ENCODE data around the gene STARD8.

STARD8 gene

DNA sequence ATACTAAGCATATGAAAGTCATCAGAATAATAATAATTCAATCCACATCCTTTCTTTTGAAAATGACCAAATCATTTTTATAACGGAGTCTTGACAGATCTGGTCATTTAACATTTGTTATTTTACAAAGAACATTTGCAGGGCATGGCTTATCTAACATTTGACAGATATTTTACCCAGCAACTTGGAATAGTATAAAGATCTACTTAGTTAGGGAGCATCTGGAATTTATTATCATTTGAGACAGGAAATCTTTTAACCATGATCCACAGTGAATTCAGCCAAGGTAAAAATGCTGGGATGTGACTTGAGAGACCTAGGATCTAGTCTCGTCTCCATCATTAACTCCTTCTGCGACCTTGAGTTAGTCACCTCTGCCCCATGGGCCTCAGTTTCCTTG is 22.4 kb downstream of the STARD8 start:
- Histone ChIP-seq H3K4me3 (replicated peaks; ENCODE audit: insufficient read depth, low read length) (no peak overlapping the region), H3K27me3 (ENCODE audit: insufficient read depth, poor library complexity, severe bottlenecking) (no peaks in the 10 kb centered on the region), H3K27ac (replicated peaks) (no peak overlapping the region)
- DNase-seq (ENCODE audit: low read depth in 1 of 2, low spot score in 1 of 2), result no peak
- no peak for TF ChIP-seq GABPA (IDR thresholded peaks at IDR 0.05; ENCODE audit: low read depth)

DNA sequence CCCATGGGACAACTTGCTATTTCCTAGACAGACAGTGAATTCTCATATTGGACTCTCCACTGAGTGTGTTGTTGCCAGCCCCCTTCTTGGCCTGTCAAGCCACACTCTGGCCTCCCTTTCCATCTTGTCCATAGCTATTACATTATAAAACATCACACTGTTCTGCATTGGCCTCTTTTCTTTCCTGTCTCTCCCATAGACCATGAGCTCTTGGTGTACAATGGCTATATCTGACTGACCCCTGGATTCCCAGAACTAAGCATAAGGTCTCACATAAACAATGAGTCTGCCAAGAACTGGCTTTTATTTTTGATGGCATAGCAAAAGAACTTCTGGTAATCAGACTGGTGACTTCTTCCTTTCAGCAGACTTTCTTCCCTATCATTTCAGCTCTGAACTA is 23.8 kb downstream of the STARD8 start:
- no peaks in the 10 kb centered on the region for H3K27me3 ChIP-seq (ENCODE audit: insufficient read depth, poor library complexity, severe bottlenecking)
- no peak overlapping the region for H3K4me3 ChIP-seq (replicated peaks; ENCODE audit: insufficient read depth, low read length)
- no peak overlapping the region for H3K27ac ChIP-seq (replicated peaks)
- DNase-seq (ENCODE audit: low read depth in 1 of 2, low spot score in 1 of 2), result no peak
- TF ChIP-seq POLR2AphosphoS5 (IDR thresholded peaks at IDR 0.05; ENCODE audit: low read depth), result no peak
- TF ChIP-seq, protein P1, sequence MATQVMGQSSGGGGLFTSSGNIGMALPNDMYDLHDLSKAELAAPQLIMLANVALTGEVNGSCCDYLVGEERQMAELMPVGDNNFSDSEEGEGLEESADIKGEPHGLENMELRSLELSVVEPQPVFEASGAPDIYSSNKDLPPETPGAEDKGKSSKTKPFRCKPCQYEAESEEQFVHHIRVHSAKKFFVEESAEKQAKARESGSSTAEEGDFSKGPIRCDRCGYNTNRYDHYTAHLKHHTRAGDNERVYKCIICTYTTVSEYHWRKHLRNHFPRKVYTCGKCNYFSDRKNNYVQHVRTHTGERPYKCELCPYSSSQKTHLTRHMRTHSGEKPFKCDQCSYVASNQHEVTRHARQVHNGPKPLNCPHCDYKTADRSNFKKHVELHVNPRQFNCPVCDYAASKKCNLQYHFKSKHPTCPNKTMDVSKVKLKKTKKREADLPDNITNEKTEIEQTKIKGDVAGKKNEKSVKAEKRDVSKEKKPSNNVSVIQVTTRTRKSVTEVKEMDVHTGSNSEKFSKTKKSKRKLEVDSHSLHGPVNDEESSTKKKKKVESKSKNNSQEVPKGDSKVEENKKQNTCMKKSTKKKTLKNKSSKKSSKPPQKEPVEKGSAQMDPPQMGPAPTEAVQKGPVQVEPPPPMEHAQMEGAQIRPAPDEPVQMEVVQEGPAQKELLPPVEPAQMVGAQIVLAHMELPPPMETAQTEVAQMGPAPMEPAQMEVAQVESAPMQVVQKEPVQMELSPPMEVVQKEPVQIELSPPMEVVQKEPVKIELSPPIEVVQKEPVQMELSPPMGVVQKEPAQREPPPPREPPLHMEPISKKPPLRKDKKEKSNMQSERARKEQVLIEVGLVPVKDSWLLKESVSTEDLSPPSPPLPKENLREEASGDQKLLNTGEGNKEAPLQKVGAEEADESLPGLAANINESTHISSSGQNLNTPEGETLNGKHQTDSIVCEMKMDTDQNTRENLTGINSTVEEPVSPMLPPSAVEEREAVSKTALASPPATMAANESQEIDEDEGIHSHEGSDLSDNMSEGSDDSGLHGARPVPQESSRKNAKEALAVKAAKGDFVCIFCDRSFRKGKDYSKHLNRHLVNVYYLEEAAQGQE (IDR thresholded peaks at IDR 0.05; ENCODE audit: insufficient replicate concordance, low read depth), result no peak
- TF ChIP-seq SPI1 (IDR thresholded peaks at IDR 0.05; ENCODE audit: borderline replicate concordance, low read depth), result no peak
- TF ChIP-seq GABPA (IDR thresholded peaks at IDR 0.05; ENCODE audit: low read depth), result no peak
- TF ChIP-seq, protein P2, sequence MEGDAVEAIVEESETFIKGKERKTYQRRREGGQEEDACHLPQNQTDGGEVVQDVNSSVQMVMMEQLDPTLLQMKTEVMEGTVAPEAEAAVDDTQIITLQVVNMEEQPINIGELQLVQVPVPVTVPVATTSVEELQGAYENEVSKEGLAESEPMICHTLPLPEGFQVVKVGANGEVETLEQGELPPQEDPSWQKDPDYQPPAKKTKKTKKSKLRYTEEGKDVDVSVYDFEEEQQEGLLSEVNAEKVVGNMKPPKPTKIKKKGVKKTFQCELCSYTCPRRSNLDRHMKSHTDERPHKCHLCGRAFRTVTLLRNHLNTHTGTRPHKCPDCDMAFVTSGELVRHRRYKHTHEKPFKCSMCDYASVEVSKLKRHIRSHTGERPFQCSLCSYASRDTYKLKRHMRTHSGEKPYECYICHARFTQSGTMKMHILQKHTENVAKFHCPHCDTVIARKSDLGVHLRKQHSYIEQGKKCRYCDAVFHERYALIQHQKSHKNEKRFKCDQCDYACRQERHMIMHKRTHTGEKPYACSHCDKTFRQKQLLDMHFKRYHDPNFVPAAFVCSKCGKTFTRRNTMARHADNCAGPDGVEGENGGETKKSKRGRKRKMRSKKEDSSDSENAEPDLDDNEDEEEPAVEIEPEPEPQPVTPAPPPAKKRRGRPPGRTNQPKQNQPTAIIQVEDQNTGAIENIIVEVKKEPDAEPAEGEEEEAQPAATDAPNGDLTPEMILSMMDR (IDR thresholded peaks at IDR 0.05; ENCODE audit: insufficient read depth, low read length), result no peak

DNA sequence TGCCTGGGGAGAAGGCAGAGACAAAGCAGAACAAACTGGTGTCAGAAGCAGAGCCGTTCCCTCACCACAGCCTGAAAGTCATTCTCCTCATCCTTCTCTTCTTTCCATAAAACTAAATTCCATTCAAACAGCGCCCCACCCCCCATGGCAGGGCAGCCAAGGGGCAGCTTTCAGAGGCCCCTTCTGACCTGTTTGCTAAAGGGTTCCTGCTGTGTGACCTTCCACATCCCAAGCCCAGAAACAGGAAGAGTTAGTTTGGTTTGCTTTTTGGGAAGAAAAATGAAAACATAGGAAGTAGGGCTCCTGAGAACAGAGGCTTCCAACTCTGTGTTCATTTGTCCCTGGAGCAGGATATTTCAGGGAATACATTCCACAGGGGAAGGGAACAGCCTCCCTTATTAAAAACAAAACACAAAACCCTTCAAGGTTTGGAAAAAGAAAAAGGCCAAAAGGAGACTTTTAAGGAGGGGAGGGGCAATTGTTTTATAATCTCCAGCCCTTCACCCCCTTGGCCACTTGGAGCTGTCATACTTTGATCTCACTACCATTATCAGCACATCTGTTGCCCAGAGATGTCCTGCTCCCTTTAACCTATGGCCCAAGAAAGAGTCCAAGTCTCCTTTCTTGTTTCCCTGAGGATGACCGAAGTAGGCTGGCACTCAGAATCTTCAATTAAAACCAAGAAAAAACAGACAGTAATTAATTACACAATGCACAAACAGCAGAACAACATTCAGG is 25.3 kb downstream of the STARD8 start:
- no peaks in the 10 kb centered on the region for H3K27me3 ChIP-seq (ENCODE audit: insufficient read depth, poor library complexity, severe bottlenecking)
- no peak overlapping the region for H3K4me3 ChIP-seq (replicated peaks; ENCODE audit: insufficient read depth, low read length)
- H3K27ac ChIP-seq (replicated peaks), result no peak overlapping the region
- TF ChIP-seq, protein P2 (IDR thresholded peaks at IDR 0.05; ENCODE audit: insufficient read depth, low read length), result no peak
- TF ChIP-seq SPI1 (IDR thresholded peaks at IDR 0.05; ENCODE audit: borderline replicate concordance, low read depth) (no peak), POLR2AphosphoS5 (IDR thresholded peaks at IDR 0.05; ENCODE audit: low read depth) (no peak), GABPA (IDR thresholded peaks at IDR 0.05; ENCODE audit: low read depth) (no peak)
- TF ChIP-seq, protein P1 (IDR thresholded peaks at IDR 0.05; ENCODE audit: insufficient replicate concordance, low read depth), result no peak
- no peak for DNase-seq (ENCODE audit: low read depth in 1 of 2, low spot score in 1 of 2)

DNA sequence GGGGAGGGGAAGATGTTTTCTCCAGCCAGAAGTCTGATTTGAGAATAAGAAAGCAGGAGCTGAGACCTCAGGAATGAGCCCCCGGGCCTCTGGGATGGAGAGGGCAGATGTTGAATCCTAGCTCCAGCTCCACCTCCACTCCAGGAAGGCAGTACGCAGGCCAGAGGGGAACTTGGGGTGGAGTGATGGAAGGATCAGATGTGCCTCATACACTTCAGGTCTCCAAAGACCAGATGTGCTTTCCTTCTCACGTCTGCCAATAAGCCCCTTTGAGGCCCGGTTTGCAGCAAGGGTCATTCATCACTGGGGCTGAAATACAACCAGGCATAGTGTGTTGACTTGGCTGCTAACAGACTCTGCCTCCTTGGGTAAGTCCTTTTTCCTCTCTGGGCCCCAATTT is 28.1 kb downstream of the STARD8 start:
- no peaks in the 10 kb centered on the region for H3K27me3 ChIP-seq (ENCODE audit: insufficient read depth, poor library complexity, severe bottlenecking)

More for the DNA sequence above, 28.1 kb downstream of the STARD8 start:
- H3K4me3 ChIP-seq (replicated peaks; ENCODE audit: insufficient read depth, low read length), result no peak overlapping the region
- DNase-seq (ENCODE audit: low read depth in 1 of 2, low spot score in 1 of 2), result no peak
- H3K27ac ChIP-seq (replicated peaks), result no peak overlapping the region
- TF ChIP-seq, protein P2 (IDR thresholded peaks at IDR 0.05; ENCODE audit: insufficient read depth, low read length), result no peak
- TF ChIP-seq GABPA (IDR thresholded peaks at IDR 0.05; ENCODE audit: low read depth), result no peak
- no peak for TF ChIP-seq SPI1 (IDR thresholded peaks at IDR 0.05; ENCODE audit: borderline replicate concordance, low read depth)
- TF ChIP-seq POLR2AphosphoS5 (IDR thresholded peaks at IDR 0.05; ENCODE audit: low read depth), result no peak
- TF ChIP-seq, protein P1 (IDR thresholded peaks at IDR 0.05; ENCODE audit: insufficient replicate concordance, low read depth), result no peak

Measured in HL-60 (cell line).